LHCN-M2 (cell line): ENCODE measurements around the gene FOXL2NB. TPM values are rescaled to one million over a fixed set of nuclear protein-coding genes. Genes with fewer than 3 reads are reported as not detected.

Source experiments
- DNase-seq: peaks from one replicate; pipeline ENCODE4 v3.0.0-alpha.2; 2012; ENCODE audit warnings: low read depth
- polyA plus RNA-seq: library from polyadenylated mRNA; unstranded; fragments of >200 nt; gene quantifications from one replicate; pipeline ENCODE4 v1.2.1, GENCODE V29; 2012; ENCODE audit warnings: missing spikeins
- total RNA-seq: library from RNA; depleted of rRNA; stranded (reverse); fragments of >200 nt; gene quantifications from 2 replicates; pipeline ENCODE4 v1.2.3, GENCODE V29; 2014; rRNA removed

The FOXL2NB gene
- total RNA-seq = 2.9 and 4.0 TPM in 2 replicates
- polyA plus RNA-seq = 1.2 TPM

DNA sequence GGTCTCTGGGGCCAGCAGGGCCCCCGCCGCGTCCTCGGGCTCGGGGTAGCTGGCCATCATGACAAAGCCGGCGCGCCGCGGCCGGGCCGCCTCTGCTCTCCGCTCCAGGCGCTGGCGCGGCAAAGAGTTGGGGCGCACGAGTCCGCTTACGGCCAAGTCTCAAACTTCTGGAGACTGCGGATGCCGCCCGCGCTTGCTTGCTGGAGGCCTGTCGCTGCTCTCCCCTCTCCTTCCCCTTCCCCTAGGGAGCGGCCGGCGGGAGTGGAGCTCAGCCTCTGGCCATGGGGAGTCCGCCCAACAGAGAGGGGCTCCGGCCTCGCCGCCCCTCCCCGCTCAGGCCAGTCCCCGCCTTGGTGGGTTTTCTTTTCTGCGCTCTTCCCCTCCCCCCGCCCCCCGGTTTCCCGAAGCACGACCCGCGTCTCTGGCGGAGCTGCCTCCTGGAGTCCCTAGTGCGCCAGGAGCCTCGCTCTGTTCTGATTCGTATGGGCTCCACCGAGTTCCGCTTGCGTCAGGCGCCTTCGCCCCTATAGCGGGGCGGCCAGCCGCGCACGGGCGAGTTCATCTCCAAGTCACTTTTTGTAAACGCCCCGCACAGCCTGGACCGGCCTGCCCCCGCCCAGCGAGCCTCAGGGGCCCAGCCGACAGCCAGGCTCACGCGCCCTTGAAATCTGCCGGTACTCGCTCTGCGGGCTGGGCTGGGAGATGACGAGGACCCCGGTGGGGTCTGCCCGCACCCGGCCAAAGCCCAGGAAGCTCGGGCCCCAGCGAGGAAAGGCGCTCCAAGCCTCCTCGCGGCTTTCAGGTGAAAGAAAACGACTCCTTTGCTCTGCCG lies at the start of gene FOXL2NB, which contains the start of gene FOXL2:
Gene FOXL2NB (plus strand): TSS at position 555 of the 832 bp plus-strand sequence. CDS start 148 bp downstream, at position 703.
Gene FOXL2 (minus strand): TSS at position 475 of the 832 bp plus-strand sequence. CDS start 415 bp downstream, at position 60.
- DNase-seq = peak; percentile 79

DNA sequence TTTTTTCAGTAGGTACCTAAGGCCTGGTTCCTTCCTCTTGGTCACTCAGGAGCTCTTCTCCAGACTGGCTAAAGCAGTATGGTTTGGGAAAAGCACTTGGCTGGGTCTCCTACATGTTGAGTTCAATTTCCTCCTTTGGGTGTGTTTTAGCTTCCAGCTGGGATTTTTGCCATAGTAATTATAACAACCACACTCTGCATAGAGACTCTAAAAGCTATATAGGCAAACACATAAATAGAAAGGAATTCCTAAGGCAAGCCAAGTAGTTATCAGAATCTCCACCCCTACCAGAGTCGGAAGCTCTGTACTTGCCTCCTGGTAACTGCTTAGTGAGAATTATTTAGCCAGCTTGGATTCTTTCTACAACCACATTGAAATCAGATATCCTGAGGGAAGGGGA lies 48.7 kb upstream of the FOXL2NB start:
- DNase-seq = no peak

DNA sequence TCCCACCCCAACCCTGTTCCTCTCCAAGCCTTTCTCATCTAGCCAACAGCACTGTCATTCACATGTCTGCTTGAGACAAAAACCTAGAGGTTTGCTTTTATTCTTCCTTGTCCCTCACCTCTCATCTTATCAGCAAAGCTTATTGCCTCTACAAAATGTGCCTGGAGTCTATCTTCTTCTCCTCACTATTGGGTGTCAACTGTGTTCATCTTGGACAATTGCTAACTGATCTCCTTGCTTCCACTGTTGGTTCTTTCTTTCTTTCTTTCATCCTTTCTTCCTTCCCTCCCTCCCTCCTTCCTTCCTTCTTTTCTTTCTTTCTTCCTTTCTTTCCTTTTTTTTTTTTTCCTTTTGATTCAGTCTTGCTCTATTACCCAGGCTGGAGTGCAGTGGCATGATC lies 48.3 kb upstream of the FOXL2NB start:
- DNase-seq = no peak

DNA sequence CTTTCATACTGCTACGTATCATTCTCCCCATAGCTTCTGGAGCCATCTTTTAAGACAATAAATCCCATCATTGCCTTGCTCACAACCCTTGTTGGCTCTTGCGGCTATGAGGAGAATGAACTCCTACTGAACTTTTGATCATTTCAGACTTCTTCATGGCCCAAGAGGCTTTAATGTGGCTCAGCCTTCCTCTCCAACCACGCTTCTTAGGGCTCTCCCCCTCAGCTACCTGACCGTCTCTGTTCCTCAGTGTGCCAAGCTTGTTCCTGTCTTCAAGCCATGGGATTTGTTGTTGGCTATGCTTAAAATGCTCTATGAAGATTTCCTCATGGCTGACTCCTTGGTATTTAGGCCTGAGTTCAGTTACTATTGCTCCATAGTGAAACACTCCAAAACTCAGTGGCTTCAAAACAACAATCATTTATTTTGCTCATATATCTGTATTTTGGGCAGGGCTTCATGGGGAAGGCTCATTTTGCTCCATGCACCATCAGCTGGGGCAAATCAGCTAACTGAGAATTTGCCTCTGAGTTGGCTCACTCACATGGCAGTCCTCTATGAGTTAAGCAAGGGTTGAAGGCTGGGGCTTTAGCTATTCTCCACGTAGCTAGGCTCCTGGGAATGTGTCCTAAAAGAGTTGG lies 47.5 kb upstream of the FOXL2NB start:
- no peak for DNase-seq

DNA sequence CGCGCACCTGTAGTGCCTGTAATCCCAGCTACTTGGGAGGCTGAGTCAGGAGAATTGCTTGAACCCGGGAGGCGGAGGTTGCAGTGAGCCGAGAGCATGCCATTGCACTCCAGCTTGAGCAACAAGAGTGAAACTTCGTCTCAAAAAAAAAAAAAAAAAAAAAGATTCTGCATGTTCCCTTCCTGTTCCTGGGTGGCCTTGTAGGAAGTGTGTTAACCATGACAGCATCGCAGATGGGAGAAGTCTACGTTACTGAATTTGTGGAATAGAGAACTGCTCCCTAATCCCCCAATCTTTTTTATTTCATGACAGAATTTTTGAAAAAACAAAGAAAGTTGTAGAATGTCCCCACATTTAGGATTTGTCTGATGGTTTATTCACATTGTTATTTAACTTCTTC lies 45.5 kb upstream of the FOXL2NB start:
- DNase-seq = no peak

DNA sequence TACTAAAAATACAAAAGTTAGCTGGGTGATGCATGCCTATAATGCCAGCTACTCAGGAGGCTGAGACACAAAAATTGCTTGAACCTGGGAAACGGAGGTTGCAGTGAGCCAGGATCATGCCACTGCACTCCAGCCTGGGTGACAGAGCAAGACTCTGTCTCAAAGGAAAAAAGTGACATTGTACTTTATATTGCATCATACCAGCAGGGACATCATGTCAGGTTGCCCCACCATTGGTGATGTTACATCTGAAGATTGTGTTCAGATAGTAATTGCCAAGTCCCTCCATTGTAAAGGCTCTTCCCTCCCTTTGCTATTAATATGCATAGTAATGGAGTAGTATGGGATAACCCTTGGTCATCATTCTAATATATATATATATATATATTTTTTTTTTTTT lies 44.8 kb upstream of the FOXL2NB start:
- DNase-seq = no peak

DNA sequence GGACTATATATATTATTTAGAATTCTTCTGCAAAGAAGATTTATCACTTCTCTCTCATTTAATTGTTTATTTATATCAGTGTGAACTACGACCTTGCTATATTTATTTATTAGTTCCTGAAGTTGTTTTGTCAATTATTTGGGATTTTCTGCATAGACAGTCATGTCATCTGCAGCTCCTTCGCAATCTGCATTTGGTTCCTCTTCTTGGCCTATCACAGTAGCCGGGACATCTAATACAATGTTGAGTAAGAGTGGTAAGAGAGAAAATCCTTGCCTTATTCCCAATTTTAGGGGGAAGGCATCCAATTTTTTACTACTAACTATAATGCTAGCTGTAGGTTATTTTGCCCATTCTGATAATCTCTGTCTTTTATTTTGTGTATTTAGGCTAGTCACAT lies 39.5 kb upstream of the FOXL2NB start:
- no peak for DNase-seq

DNA sequence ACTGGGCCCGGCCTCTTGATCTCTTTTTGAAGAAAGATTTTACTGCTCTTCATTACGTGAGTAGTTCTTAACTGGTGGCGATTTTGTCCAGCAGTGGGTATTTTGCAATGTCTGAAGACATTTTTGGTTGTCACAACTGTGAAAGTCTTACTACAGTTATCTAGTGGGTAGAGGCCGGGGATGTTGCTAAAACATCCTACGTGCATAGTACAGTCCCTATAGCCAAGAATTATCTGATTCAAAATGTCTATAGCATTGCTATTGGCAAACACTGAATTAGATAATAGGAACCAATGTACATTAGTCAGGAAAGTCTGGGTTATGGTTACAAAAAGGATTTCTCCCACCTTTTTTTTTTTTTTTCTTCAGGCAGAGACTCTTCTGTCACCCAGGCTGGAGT lies 38.2 kb upstream of the FOXL2NB start:
- DNase-seq = no peak

DNA sequence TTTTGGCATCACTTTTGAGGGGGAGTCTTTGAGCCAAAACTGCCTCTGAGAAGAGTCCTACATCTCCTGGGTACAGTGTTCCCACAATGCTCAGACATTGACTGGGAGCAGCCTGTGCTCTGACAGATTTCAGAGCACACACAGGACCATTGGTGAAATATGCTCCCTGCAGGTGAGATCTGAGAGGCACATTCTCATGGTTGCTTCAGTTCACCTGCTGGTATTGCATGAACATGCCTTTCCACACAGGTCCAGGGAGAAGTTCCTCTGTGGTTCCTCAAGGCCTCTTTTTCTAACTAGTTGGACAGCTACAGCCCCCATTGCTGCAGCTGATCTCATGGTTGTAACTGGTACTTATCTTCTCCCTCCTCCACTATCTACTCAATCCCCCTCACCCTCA lies 37.1 kb upstream of the FOXL2NB start:
- DNase-seq = no peak

DNA sequence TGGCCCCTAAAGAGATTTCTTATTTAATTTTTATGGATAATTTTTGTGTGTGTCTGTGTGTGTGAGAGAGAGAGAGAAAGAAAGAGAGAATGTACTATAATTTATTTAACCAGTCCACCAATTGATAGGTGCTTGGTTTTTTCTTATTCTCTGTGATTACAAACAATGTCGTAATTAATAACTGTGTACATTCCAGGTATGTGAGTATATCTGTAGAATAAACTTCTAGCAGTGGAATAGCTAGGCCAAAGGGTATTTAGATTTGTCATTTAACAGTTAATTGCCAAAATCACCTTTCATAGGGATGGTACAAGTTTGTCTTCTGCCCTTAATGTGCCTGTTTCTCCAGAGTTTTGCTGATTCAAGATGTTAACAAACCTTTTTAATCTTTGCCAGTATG lies 35.4 kb upstream of the FOXL2NB start:
- no peak for DNase-seq

DNA sequence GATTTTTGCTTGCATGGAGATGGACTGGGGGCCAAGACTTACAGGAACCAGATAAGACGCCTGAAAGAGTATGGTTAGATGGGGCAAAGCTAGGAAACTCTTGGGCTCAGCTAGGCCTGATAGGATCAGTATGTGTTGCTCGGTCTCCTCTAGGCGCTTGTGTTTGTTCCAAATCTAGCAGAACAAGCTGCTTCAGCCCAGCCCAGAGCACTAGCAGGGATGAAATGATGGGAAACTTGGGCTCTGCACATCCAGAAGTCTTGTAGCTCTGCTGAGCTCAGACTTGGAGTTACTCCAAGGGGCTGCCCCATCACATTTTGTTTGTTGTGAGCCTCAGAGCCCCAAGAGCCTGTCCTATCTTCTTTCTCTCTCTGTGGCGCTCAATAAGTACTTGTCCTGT lies 34.8 kb upstream of the FOXL2NB start:
- no peak for DNase-seq

DNA sequence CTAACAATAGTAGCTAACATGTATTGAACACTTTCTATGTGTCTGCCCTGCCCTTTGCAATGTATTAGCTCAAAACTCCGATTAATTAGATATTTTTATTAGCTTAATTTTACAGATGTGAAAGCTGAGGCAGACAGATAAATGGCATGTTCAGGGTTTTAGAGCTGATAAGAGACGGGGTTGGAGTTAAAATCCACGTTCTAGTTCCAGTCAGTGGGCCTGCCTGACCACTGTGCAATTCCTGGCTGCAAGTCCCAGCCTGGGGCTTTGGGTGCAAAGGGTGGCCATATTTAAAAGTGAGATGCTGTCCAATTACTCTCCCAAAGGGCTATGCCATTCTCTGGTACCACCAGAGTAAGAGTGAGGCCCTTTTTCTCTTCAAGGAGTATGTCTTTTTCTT lies 33.3 kb upstream of the FOXL2NB start:
- DNase-seq = no peak

DNA sequence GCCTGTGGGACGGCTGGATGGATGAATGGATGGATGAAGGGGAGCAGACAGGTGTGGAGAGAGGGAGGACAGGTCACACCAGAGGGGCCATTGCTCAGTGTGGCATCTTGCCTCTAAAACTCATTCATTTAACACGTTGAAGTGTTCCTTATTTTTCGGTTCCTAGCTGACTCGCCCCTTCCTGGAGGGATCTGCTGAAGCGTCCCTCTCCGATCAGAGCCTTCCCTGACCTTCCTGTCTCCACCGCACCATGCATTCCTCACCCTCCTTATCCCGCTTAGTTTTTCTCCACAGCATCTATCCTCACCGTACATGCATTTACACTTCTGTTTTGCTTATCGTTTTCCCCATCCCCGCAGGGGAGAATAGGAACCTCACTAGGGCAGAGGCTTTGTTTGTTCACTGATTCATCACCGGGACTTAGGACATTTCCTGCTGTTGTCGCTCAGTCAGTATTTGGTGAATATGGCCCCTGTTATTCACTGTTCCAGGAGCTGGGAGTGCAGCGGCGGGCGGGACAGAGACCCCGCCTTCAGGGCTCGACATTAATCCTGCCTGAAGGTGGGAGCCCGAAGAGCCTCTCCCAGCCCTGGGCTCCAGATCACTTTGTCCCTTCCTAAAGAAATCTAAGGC lies 32.0 kb upstream of the FOXL2NB start:
- peak; percentile 73 for DNase-seq

DNA sequence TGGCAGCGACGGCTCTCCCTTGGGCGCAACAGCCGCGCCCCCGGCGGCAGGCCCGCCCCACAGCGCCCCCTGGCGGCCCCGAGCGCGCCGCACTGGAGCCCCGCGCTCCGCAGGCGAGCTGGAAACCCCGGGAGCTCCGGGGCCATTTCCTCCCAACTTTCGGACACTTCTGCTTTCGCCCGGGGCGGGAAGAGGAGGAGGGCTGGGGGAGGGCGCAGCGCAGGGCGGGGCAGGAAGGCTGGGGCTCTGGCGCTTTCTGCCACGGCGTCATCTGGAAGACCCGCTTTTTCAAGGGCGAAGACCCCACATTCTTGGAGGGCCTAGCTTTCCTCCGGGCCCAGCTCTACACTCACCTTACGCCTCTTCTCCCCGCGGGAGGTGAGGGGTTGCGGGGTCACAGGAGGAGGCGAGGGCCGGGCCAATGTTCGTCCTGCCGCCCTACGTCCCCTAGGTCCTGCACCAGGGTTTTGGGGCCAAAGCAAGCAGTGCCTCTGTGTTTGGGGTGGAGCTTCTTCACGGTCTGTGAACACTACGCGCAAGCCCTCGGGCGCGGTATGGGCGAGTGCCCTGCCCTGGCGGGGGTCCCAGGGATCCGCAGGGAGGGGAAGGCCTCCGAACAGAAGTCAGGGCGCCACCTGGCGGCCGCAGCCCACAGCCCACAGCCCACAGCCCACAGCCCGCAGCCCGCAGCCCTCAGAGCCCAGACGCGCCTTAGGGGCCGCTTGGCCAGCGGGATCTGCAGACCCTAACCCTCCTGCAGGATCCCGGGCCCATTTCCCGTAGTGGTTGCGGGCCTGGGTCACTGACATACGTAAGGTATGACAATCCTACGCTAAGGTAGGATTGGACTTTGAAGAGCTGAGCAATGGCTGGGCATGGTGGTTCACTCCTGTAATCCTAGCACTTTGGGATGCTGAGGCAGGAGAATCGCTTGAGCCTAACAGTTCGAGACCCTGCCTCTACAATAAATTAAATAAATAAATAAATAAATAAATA lies 31.2 kb upstream of the FOXL2NB start:
- peak; percentile 85 for DNase-seq

DNA sequence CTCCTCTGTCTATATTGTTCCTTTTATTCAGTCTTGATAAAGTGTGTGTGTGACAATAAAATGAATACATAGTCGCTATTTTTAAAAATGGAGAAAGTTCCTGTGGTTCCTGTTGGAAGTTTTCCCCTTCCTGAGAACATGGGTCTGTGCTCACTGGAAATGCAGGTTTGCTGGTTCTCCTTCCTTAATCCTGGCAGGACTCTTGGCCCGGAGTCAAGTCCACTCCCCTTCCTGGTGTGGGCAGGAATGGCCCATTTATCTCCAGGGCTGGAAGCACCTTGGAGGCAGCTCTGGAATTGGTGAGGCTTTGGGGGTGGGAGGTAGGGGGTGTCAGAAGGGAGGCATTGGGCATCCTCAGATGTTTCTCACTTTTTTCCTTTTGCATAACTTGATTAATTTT lies 30.2 kb upstream of the FOXL2NB start:
- DNase-seq = no peak

DNA sequence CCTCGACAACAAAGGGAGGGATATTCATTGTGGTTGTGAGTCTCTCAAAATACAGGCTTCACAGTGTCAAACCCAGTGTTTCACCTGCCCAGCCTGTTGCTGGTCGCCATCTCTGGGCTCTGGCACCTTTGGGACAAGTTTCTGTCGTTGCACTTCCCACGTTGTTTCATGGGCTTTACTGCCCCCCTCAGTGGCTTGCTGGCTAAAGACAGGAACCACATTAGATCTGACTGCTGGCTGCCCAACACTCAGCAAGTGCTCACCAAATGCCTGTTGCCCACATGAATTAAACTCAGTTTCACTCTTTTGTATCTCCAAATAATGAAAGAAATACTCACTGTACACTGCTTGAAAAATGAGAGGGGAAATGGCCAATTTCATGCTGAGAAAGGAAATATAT lies 27.7 kb upstream of the FOXL2NB start:
- DNase-seq = no peak

DNA sequence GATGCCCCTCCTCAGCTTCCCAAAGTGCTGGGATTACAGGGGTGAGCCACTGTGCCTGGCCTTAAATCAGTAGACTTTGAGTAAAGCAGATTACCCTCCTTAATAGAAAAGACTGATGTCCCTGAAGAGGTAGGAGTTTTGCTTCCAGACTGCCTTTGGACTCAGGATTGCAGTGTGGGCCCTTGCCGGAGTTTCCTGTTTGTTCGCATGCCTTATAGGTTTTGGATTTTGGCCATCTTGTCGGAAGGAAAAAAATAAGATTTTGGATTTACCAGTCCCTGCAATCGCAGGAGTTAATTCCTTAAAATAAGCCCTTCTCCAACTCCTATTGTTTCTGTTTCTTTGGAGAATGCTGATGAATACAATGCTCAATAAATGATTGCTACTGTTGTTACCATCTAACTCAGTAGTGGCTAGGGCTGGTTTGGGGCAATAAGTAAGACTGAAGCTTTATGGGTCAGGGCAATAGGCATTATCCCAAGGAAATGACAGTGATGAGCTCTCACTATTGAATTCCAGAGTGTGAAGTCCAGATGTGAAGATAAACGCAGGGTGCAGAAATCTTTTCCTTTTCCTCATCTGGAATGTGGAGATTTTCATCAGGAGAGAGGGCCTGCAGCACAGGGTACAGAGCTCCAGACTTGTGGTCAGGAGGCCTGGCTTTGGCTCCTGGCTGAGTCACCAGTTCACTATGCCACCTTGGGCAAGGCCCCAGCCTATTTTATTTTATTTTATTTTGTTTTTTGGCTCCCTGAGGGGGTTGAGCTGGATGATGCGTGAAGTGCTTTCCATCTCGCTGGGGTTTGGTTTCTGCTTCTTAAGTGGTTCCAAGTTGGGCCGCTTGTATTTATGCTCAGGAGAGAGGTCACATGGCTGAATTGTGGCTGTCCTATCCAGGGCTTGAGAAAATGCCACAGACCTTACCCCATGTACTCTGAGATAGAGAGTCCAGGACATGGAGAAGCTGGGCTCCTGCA lies 25.4 kb upstream of the FOXL2NB start:
- DNase-seq = peak; percentile 80

DNA sequence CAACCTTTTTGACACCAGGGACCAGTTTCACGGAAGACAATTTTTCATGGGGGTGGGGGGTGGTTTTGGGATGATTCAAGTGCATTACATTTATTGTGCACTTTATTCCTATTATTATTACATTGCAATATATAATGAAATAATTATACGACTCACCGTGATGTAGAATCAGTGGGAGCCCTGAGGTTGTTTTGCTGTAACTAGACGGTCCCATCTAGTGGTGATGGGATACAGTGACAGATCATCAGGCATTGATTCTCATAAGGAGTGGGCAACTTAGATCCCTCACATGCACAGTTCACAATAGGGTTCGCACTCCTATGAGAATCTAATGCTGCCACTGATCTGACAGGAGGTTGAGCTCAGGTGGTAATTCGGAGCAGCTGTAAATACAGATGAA lies 24.6 kb upstream of the FOXL2NB start:
- DNase-seq = peak; percentile 39

DNA sequence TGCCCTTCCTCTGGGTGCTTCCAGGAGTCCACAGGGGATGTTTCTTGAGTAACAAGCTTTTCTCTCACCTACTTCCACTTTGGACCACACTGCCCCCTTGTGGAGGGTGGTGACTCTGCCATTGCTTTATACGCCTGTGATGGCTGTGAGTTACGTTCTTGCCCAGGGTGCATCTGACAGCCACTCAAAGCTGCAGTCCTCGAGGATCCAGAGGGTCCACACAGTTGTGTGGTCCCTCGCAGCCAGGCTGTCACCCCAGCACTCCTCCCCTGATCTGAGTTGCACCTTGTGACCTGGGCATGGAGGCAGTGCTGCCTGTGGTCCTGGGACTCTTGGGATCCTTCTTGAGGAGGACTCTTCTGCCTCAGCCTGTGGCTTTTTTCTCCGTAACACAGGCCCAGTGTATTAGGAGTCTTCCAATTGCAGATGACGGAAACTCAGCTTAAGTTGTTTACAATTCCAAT lies 23.5 kb upstream of the FOXL2NB start:
- peak; percentile 80 for DNase-seq
